Keratinocyte (primary cell): ENCODE data around the gene ILK. TPM values are rescaled to one million over a fixed set of nuclear protein-coding genes. Genes with fewer than 3 reads are reported as not detected.

Experiments used
- DNase-seq: peaks from one replicate; pipeline ENCODE4 v3.0.0-alpha.2; 2011; ENCODE audit warnings: low read depth, missing footprints, low spot score
- FAIRE-seq: peaks from 2 replicates; lab custom pipeline; 2011; peaks lifted over from hg19 to GRCh38; lab: Jason Lieb, UNC
- H2AFZ ChIP-seq: 2 replicates; pipeline ENCODE4 v1.6.0; 2012; ENCODE audit warnings: low read length, control low read depth, inconsistent platforms; ENCODE audit not compliant: control insufficient read depth
- H3K27ac ChIP-seq: 2 replicates; pipeline ENCODE4 v1.5.1; 2011; ENCODE audit warnings: low read length; ENCODE audit not compliant: control insufficient read depth, insufficient read depth
- H3K27me3 ChIP-seq: 3 replicates; pipeline ENCODE4 v1.6.0; 2011; ENCODE audit warnings: low read length; ENCODE audit not compliant: control insufficient read depth, insufficient read depth; ENCODE audit errors: extremely low read depth
- H3K36me3 ChIP-seq, 2 experiments: 2 replicates in 1 of 2; 3 replicates in 1 of 2; pipeline ENCODE4 v1.5.1; 2011; ENCODE audit warnings: low read length in 2 of 2, mild to moderate bottlenecking in 1 of 2; ENCODE audit not compliant: control insufficient read depth in 2 of 2, insufficient read depth in 2 of 2; ENCODE audit errors: extremely low read depth in 1 of 2
- H3K4me1 ChIP-seq: 3 replicates; pipeline ENCODE4 v1.5.1; 2011; ENCODE audit warnings: low read length; ENCODE audit not compliant: control insufficient read depth, insufficient read depth; ENCODE audit errors: extremely low read depth
- H3K4me2 ChIP-seq: 3 replicates; pipeline ENCODE4 v1.6.0; 2011; ENCODE audit warnings: low read depth, low read length; ENCODE audit not compliant: control insufficient read depth, insufficient read depth; ENCODE audit errors: extremely low read depth
- H3K4me3 ChIP-seq, 3 experiments: fragments of 200-600 bp in 1 of 3; sonication (generic) in 1 of 3; 2 replicates in 2 of 3; 3 replicates in 1 of 3; pipeline ENCODE4 v1.5.1; 2011 to 2016; ENCODE audit warnings: low read length in 3 of 3, mild to moderate bottlenecking in 3 of 3, control low read depth in 2 of 3, inconsistent platforms in 1 of 3, low read depth in 1 of 3, mixed read lengths in 1 of 3, mixed run types in 1 of 3, moderate library complexity in 1 of 3; ENCODE audit not compliant: control insufficient read depth in 2 of 3, insufficient read depth in 2 of 3; ENCODE audit errors: extremely low read depth in 1 of 3
- H3K79me2 ChIP-seq: 2 replicates; pipeline ENCODE4 v1.6.0; 2012; ENCODE audit warnings: low read length; ENCODE audit not compliant: control insufficient read depth, insufficient read depth
- H3K9ac ChIP-seq: 3 replicates; pipeline ENCODE4 v1.6.0; 2011; ENCODE audit warnings: low read length; ENCODE audit not compliant: control insufficient read depth, insufficient read depth; ENCODE audit errors: extremely low read depth
- H3K9me1 ChIP-seq: 3 replicates; pipeline ENCODE4 v1.6.0; 2011; ENCODE audit warnings: low read length; ENCODE audit not compliant: control insufficient read depth, insufficient read depth; ENCODE audit errors: extremely low read depth
- H3K9me3 ChIP-seq: 2 replicates; pipeline ENCODE4 v1.5.1; 2012; ENCODE audit warnings: low read depth, low read length; ENCODE audit not compliant: control insufficient read depth
- H4K20me1 ChIP-seq: 3 replicates; pipeline ENCODE4 v1.6.0; 2011; ENCODE audit warnings: low read length; ENCODE audit not compliant: control insufficient read depth, insufficient read depth; ENCODE audit errors: extremely low read depth
- CTCF ChIP-seq, 3 experiments: IDR thresholded peaks in 1 of 3; conservative IDR thresholded peaks in 1 of 3; optimal IDR thresholded peaks in 1 of 3; 2 replicates in 2 of 3; 3 replicates in 1 of 3; pipeline versions ENCODE3 to v1.5.1; 2011; ENCODE audit warnings: low read length in 3 of 3, mild to moderate bottlenecking in 3 of 3, moderate library complexity in 2 of 3, control low read depth in 1 of 3, inconsistent platforms in 1 of 3; ENCODE audit not compliant: insufficient read depth in 2 of 3; ENCODE audit errors: extremely low read depth in 1 of 3
- EZH2 ChIP-seq: IDR thresholded peaks from one replicate; pipeline ENCODE4 v1.6.1; 2012; ENCODE audit warnings: inconsistent platforms, mild to moderate bottlenecking, low read length, moderate library complexity
- dilution Hi-C: fragments of 300-500 bp; cut with MboI; formaldehyde crosslinking; loops from one replicate; pipeline ENCODE4 v1.7.0; 2020; ENCODE audit warnings: low sequenced_read_pairs; ENCODE audit not compliant: extremely low pct_ligation_motif_present
- polyA plus RNA-seq, 5 experiments: library from polyadenylated mRNA; depleted of rRNA in 3 of 5; stranded (reverse) in 3 of 5; stranded (forward) in 1 of 5; unstranded in 1 of 5; fragments of >200 nt; gene quantifications; 1 replicate in 1 of 5; 2 replicates in 3 of 5; 3 replicates in 1 of 5; pipeline versions ENCODE4 v1.2.1 to v1.2.3, GENCODE V29; 2011 to 2012; ENCODE audit warnings: missing spikeins in 2 of 5, low read depth in 1 of 5, low replicate concordance in 1 of 5

The ILK gene
- polyA plus RNA-seq, 1 donor (not counting 4 experiments of a cell fraction or from before 2014, with no cell fraction given): 117 TPM

DNA sequence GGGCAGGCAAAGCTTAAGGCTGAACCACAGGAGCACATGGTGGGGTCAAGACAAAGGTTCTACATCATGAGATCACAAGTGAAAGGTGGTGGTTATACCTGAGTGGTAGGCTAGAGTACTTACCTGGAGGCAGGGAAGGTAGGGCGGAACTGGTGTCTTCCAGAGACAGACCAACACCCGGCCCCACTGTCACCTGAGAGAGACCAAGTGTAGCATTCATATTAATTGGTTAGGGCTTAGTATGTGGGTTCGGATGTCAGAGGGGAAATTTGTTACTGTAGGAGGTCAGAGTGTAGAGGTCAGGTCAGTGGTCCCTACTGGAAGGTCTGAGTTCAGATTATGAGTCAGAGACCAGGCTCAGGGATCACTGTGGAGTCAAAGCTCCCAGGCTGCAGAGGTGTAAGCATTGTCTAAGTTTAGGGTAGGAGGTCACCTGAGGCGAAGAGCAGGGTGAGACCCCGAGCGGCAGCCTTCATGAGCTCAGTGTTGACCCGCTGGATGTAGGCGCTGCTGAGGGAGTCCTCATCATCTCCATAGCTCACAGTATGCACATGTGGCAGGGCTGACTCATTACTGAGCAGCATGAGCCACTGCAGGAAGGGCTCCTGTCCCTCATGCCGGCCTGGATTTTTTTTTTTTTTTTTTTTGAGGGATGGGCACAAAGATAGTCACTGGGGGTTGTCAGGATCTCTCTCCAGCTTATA lies 12.5 kb downstream of the ILK start:
- Histone ChIP-seq H3K36me3 (peaks cover 24 to 26% of the 10 kb centered on the region in 2 experiments), H3K4me2 (no peak overlapping the region), H3K79me2 (peaks cover 10% of the 10 kb centered on the region), H3K9ac (no peak overlapping the region), H4K20me1 (no peaks in the 10 kb centered on the region), H3K27me3 (no peaks in the 10 kb centered on the region), H3K4me3 (no peak overlapping the region), H3K4me1 (peaks cover 23% of the 10 kb centered on the region), H2AFZ (no peak overlapping the region), H3K9me1 (no peaks in the 10 kb centered on the region), H3K27ac (no peak overlapping the region), H3K9me3 (no peaks in the 10 kb centered on the region)
- TF ChIP-seq CTCF (optimal IDR thresholded peaks at IDR 0.05 in 1 of 3, IDR thresholded peaks at IDR 0.05 in 1 of 3, conservative IDR thresholded peaks at IDR 0.05 in 1 of 3; ENCODE audit: extremely low read depth in 1 of 3, insufficient read depth in 2 of 3, low read length in 3 of 3) (no peak), EZH2 (no peak)
- no peak for FAIRE-seq
- dilution Hi-C loops: no loop called here
- no peak for DNase-seq

- H3K36me3 ChIP-seq: peaks cover 23 to 24% of the 10 kb centered on the region in 2 experiments
- TF ChIP-seq EZH2 (no peak), CTCF (optimal IDR thresholded peaks at IDR 0.05 in 1 of 3, IDR thresholded peaks at IDR 0.05 in 1 of 3, conservative IDR thresholded peaks at IDR 0.05 in 1 of 3; ENCODE audit: extremely low read depth in 1 of 3, insufficient read depth in 2 of 3, low read length in 3 of 3) (no peak)
- no peak overlapping the region for H3K27ac ChIP-seq
- peaks cover 4% of the 10 kb centered on the region for H3K79me2 ChIP-seq
- H3K9ac ChIP-seq: no peak overlapping the region
- H3K27me3 ChIP-seq: no peaks in the 10 kb centered on the region
- no peak overlapping the region for H2AFZ ChIP-seq
- FAIRE-seq (no peak), DNase-seq (no peak)
- dilution Hi-C loops: no loop called here
- H4K20me1 ChIP-seq: no peaks in the 10 kb centered on the region
- no peak overlapping the region for H3K4me3 ChIP-seq
- no peaks in the 10 kb centered on the region for H3K9me3 ChIP-seq
- H3K4me1 ChIP-seq: peaks cover 18% of the 10 kb centered on the region
- no peaks in the 10 kb centered on the region for H3K9me1 ChIP-seq
- H3K4me2 ChIP-seq: no peak overlapping the region
Measured at GRCh38 chr11:6616596-6617250, 13.1 kb downstream of the ILK start.
